ENCODE measurements around the gene RNF151. TPM values are rescaled to one million over a fixed set of nuclear protein-coding genes. Genes with fewer than 3 reads are reported as not detected.
"Not testable (repeated sequence)": the region's sequence is repeated elsewhere in the genome, so short reads cannot be mapped to it uniquely, and the experiment has no call there.

Gene RNF151
- total RNA-seq, 2 experiments from 2014 or later, result not detected

GRCh38 chr16:1929105-1929504 is 37.6 kb upstream of the RNF151 start:
- CTCF ChIA-PET, result interaction anchor here (0.6 to 2.2 kb wide), 10 partner anchors 9 to 369 kb away, joined by 3 to 7 read pairs (median 3); partner anchors contain the start of gene TRAF7
- peaks cover 7% of the 10 kb centered on the region for H3K27me3 Mint-ChIP-seq
- no peak for DNase-seq
- H3K4me1 Mint-ChIP-seq, result peaks cover 4% of the 10 kb centered on the region
- peak overlapping the region; percentile 33 for H3K27ac Mint-ChIP-seq
- H3K36me3 Mint-ChIP-seq (ENCODE audit: low read depth), result no peaks in the 10 kb centered on the region
- peak overlapping the region; percentile 61 for H3K4me3 Mint-ChIP-seq
- no peaks in the 10 kb centered on the region for H3K9me3 Mint-ChIP-seq
- POLR2A ChIA-PET, result no interaction called here

- Mint-ChIP-seq H3K36me3 (ENCODE audit: low read depth) (no peaks in the 10 kb centered on the region), H3K4me3 (peak overlapping the region; percentile 47), H3K27me3 (peaks cover 1% of the 10 kb centered on the region), H3K4me1 (peaks cover 4% of the 10 kb centered on the region), H3K27ac (no peak overlapping the region), H3K9me3 (no peaks in the 10 kb centered on the region)
- DNase-seq, result peak; percentile 89
- ChIA-PET POLR2A (no interaction called here), CTCF (interaction anchor here (0.6 to 2.2 kb wide), 9 partner anchors 9 to 368 kb away, joined by 3 to 7 read pairs (median 3); partner anchors contain the start of gene TRAF7)
Measured at GRCh38 chr16:1929578-1930337, 36.9 kb upstream of the RNF151 start.

GRCh38 chr16:1930338-1930720 is 36.3 kb upstream of the RNF151 start:
- Mint-ChIP-seq H3K36me3 (ENCODE audit: low read depth) (no peaks in the 10 kb centered on the region), H3K4me3 (no peak overlapping the region), H3K4me1 (peaks cover 4% of the 10 kb centered on the region), H3K9me3 (no peaks in the 10 kb centered on the region), H3K27me3 (no peaks in the 10 kb centered on the region), H3K27ac (no peak overlapping the region)
- POLR2A ChIA-PET, result no interaction called here
- DNase-seq, result no peak
- CTCF ChIA-PET, result interaction anchor here (0.6 to 1.7 kb wide), 4 partner anchors 10 to 523 kb away, joined by 3 to 5 read pairs (median 3); no protein-coding TSS in a partner anchor

DNA sequence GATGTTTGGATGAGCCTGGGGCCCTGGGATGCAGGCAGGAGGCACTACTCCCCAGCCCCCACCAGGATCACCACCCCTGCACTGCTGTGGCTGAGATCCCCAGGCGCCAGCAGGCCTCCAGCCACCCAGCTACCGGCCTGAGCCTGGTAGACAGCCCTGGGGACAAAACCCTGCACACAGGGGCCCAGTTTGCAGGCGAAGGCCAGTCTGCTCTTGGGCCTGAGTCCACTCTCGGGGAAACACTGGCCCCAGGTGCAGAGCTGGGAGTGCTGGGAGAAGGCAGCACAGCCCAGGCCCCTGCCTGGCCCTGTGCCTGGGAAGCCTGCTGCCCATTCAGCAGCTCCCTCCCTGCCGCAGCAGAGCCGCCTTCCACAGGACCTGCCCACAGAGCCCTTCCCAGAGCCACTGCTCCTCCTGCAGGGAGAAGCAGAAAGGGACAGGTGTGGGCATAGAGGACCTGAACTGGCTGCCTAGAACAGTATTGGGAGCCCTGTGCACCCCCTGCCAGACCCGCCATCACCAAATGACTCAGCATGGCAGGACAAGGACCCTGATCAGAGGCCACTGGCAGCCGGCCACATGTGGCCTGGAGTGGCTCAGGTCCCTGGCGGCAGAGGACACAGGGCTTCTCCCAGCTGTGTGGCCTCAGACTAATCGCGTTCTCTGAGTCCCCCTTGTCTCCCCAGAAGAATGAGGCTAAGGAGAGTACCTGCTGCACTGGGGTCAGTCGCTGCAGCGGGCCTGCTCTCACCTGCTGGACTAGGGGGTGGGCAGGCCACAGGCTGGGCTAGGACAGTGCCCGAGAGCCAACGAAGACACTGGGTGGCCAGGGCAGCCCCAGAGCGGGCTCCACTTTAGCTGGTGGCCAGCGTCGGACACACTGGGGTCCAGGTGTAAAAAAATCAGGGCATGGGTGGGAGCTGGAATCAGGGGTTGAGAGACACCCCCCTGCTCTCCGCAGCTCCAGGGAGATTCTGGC is 34.3 kb upstream of the RNF151 start:
- ChIA-PET CTCF (interaction anchor here (0.5 to 0.8 kb wide), 3 partner anchors 9 to 1309 kb away, joined by 3 read pairs; no protein-coding TSS in a partner anchor), POLR2A (no interaction called here)
- H3K36me3 Mint-ChIP-seq (ENCODE audit: low read depth), result peaks cover 4% of the 10 kb centered on the region
- no peaks in the 10 kb centered on the region for H3K27me3 Mint-ChIP-seq
- H3K27ac Mint-ChIP-seq, result no peak overlapping the region
- H3K4me3 Mint-ChIP-seq, result no peak overlapping the region
- no peaks in the 10 kb centered on the region for H3K9me3 Mint-ChIP-seq
- DNase-seq, result no peak
- peaks cover 4% of the 10 kb centered on the region for H3K4me1 Mint-ChIP-seq

- ChIA-PET CTCF (interaction anchor here (0.6 kb wide), 1 partner anchor 1310 kb away, joined by 3 read pairs; no protein-coding TSS in a partner anchor), POLR2A (no interaction called here)
- Mint-ChIP-seq H3K4me1 (peaks cover 2% of the 10 kb centered on the region), H3K4me3 (no peak overlapping the region), H3K9me3 (no peaks in the 10 kb centered on the region), H3K27ac (no peak overlapping the region), H3K36me3 (ENCODE audit: low read depth) (peaks cover 6% of the 10 kb centered on the region), H3K27me3 (no peaks in the 10 kb centered on the region)
- no peak for DNase-seq
Measured at GRCh38 chr16:1933097-1933661, 33.5 kb upstream of the RNF151 start.

DNA sequence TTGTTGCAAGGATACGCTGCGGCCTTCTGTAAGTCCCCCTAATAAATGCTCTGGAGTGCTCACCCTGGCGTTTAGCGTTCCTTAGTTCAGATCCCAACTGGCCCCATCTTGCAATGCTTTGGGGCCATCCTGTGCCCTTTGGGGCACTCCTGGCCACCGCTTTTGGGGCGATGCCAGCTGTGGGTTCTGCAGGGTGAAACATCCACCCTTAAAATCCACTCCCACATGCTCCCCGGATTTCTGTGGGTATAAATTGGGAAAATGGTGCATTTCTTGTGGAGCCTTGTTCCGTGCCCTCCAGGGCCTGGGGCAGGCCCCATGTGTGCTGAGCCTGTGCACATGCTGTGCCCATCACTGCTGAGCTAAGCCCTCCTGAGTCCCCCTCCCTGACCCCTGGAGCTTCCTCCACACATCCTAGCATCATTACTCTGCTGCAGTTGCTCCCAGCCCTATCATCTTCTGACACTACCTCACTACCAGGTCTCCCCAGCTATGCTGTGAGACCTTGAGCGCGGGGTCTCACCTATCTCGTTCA is 29.6 kb upstream of the RNF151 start:
- no peaks in the 10 kb centered on the region for H3K9me3 Mint-ChIP-seq
- peaks cover 8% of the 10 kb centered on the region for H3K4me1 Mint-ChIP-seq
- DNase-seq, result no peak
- ChIA-PET POLR2A (interaction anchor here (0.6 kb wide), 1 partner anchor 498 kb away, joined by 3 read pairs; no protein-coding TSS in a partner anchor), CTCF (interaction anchor here (0.8 kb wide), 1 partner anchor 14 kb away, joined by 3 read pairs; no protein-coding TSS in a partner anchor)
- H3K27ac Mint-ChIP-seq, result no peak overlapping the region
- H3K27me3 Mint-ChIP-seq, result no peaks in the 10 kb centered on the region
- H3K4me3 Mint-ChIP-seq, result no peak overlapping the region
- H3K36me3 Mint-ChIP-seq (ENCODE audit: low read depth), result peaks cover 6% of the 10 kb centered on the region

DNA sequence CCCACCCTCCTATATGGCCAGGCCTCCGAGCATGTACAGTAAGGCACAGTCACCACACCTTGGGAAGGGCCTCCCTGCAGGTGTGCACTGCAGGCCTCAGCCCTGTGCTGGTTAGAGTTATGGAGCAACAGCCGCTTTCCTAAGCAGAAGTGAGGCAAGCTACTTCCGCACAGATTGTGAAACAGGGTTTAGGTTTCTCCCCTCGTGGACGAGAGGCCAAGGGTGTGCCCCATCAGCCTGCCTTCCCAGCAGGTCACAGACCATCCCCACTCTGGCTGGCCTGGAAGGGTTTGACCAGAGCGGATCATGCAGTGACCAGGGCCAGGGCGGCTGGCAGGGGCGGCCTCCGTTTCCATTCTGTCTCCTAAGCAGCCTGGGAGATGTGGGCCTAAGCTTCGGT is 28.3 kb upstream of the RNF151 start:
- H3K27me3 Mint-ChIP-seq, result no peaks in the 10 kb centered on the region

GRCh38 chr16:1938910-1939309 is 27.7 kb upstream of the RNF151 start:
- Mint-ChIP-seq H3K27me3 (no peaks in the 10 kb centered on the region), H3K36me3 (ENCODE audit: low read depth) (peaks cover 6% of the 10 kb centered on the region), H3K4me1 (peaks cover 17% of the 10 kb centered on the region), H3K27ac (peak overlapping the region; percentile 41), H3K4me3 (no peak overlapping the region), H3K9me3 (no peaks in the 10 kb centered on the region)
- ChIA-PET CTCF (no interaction called here), POLR2A (no interaction called here)
- DNase-seq, result no peak

More for the DNA sequence above, 28.3 kb upstream of the RNF151 start:
- Mint-ChIP-seq H3K4me1 (peaks cover 13% of the 10 kb centered on the region), H3K27ac (no peak overlapping the region), H3K36me3 (ENCODE audit: low read depth) (peaks cover 6% of the 10 kb centered on the region), H3K9me3 (no peaks in the 10 kb centered on the region), H3K4me3 (no peak overlapping the region)
- ChIA-PET POLR2A (no interaction called here), CTCF (interaction anchor here (0.9 kb wide), 1 partner anchor 13 kb away, joined by 3 read pairs; no protein-coding TSS in a partner anchor)
- DNase-seq, result no peak

- H3K27ac Mint-ChIP-seq; H3K36me3 Mint-ChIP-seq (ENCODE audit: low read depth); H3K4me3 Mint-ChIP-seq; H3K9me3 Mint-ChIP-seq; DNase-seq; H3K27me3 Mint-ChIP-seq; POLR2A ChIA-PET: not testable (repeated sequence)
- CTCF ChIA-PET, result interaction anchor here (0.6 kb wide), 2 partner anchors 15 to 323 kb away, joined by 3 read pairs; partner anchors contain the start of gene RPL3L
- H3K4me1 Mint-ChIP-seq, result peaks cover 24% of the 10 kb centered on the region
Measured at GRCh38 chr16:1939833-1940232, 26.8 kb upstream of the RNF151 start.

DNA sequence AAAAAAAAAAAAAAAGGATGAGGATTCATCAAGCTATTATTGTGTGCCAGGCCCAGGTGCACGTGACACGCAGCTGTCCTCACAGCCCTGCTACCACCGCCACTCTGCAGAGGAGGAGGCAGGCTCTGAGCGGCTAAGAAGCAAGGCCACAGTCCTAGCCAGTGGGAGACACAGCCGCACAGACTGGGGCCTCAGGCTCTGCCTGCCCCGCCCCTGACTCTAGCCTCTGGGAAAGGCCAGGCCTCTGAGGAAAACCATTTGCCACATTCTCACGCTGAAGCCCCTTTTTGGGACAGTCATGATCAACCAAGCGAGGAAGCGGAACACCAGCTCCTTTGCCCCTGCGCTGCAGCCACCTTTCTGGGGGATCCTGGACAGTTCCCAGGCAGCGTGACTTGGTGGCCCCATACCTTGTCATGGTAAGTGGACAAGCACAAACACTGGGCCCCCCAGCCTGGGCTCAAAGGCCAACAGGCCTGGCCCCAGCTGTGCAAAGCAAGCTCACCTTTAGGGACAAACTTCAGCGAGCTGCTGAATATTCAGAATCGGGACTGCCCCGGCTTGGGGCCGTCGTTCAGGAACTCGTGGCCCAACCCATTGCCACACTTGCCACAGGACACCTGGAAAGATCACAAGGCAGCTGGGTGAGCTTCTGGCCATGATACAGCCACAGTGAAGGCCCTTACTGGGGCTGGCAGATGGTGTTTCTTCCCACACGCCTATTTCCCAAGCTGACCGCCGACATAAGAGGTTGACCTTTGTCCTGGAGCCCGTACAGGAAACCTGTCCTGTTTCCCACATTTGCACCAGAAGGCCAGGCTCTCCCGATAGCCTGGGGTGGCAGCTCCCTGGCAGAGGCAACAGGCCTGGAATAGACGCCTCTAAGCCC is 26.1 kb upstream of the RNF151 start:
- no peak overlapping the region for H3K4me3 Mint-ChIP-seq
- H3K27ac Mint-ChIP-seq, result no peak overlapping the region
- H3K27me3 Mint-ChIP-seq, result no peaks in the 10 kb centered on the region
- POLR2A ChIA-PET, result no interaction called here
- DNase-seq, result no peak
- H3K36me3 Mint-ChIP-seq (ENCODE audit: low read depth), result peaks cover 6% of the 10 kb centered on the region
- H3K9me3 Mint-ChIP-seq, result no peaks in the 10 kb centered on the region
- H3K4me1 Mint-ChIP-seq, result peaks cover 24% of the 10 kb centered on the region
- CTCF ChIA-PET, result interaction anchor here (0.5 to 0.6 kb wide), 3 partner anchors 14 to 324 kb away, joined by 3 read pairs; partner anchors contain the start of gene RPL3L

GRCh38 chr16:1941162-1942046 is 25.3 kb upstream of the RNF151 start:
- Mint-ChIP-seq H3K36me3 (ENCODE audit: low read depth) (peaks cover 6% of the 10 kb centered on the region), H3K4me1 (peaks cover 24% of the 10 kb centered on the region), H3K27me3 (no peaks in the 10 kb centered on the region), H3K27ac (peak overlapping the region; percentile 17), H3K4me3 (peak overlapping the region; percentile 82), H3K9me3 (no peaks in the 10 kb centered on the region)
- DNase-seq, result no peak
- POLR2A ChIA-PET, result no interaction called here
- CTCF ChIA-PET, result interaction anchor here (0.8 kb wide), 1 partner anchor 9 kb away, joined by 3 read pairs; no protein-coding TSS in a partner anchor

Data from activated CD4-positive, alpha-beta T cell treated with anti-CD3 and anti-CD28 coated beads, Interleukin-2, amount 10 ng/mL, durations not matched to agents 7 days and 5 days (primary cell).